HepG2 (cell line): ENCODE results near the gene VPS13C. TPM values are rescaled to one million over a fixed set of nuclear protein-coding genes. Genes with fewer than 3 reads are reported as not detected.
A peak's percentile ranks its signal among the peaks of the same experiment; 100 is the strongest.

Experiments used
- FIP1L1 ChIP-seq: fragments of 200-400 bp; formaldehyde crosslinking; IDR thresholded peaks from 2 replicates; pipeline ENCODE4 v1.6.1; 2018; ENCODE audit warnings: low read depth, mild to moderate bottlenecking, low read length, moderate library complexity, borderline replicate concordance; ENCODE audit not compliant: insufficient read depth
- HDAC1 ChIP-seq: sonication (generic); formaldehyde crosslinking; IDR thresholded peaks from 2 replicates; pipeline ENCODE4 v1.5.1; 2020; ENCODE audit warnings: mild to moderate bottlenecking, missing genetic modification reagents
- HNRNPLL ChIP-seq: fragments of 200-400 bp; formaldehyde crosslinking; IDR thresholded peaks from 2 replicates; pipeline ENCODE4 v1.6.1; 2017; ENCODE audit warnings: mild to moderate bottlenecking, low read depth, low read length; ENCODE audit not compliant: poor library complexity, severe bottlenecking
- MAF1 ChIP-seq: sonication (generic); formaldehyde crosslinking; IDR thresholded peaks from 2 replicates; pipeline ENCODE4 v1.5.0; 2020; ENCODE audit warnings: missing genetic modification reagents, borderline replicate concordance
- POLR2A ChIP-seq, 2 experiments: IDR thresholded peaks; 2 replicates each; pipeline ENCODE4 v1.6.1; 2011; ENCODE audit warnings: low read depth in 2 of 2, low read length in 2 of 2, mild to moderate bottlenecking in 1 of 2, moderate library complexity in 1 of 2; ENCODE audit not compliant: insufficient read depth in 1 of 2
- REPIN1 ChIP-seq: sonication (generic); formaldehyde crosslinking; IDR thresholded peaks from 2 replicates; pipeline ENCODE4 v1.8.0; 2022; ENCODE audit warnings: missing genetic modification reagents, low read depth, mild to moderate bottlenecking, borderline replicate concordance
- SALL2 ChIP-seq: sonication (generic); formaldehyde crosslinking; IDR thresholded peaks from 2 replicates; pipeline ENCODE4 v1.8.1; 2023; ENCODE audit warnings: mild to moderate bottlenecking, missing genetic modification reagents, inconsistent platforms
- SIN3B ChIP-seq: fragments of 150-350 bp; IDR thresholded peaks from 2 replicates; pipeline ENCODE4 v1.6.1; 2014; ENCODE audit warnings: low read length
- TBP ChIP-seq: sonication (generic); formaldehyde crosslinking; IDR thresholded peaks from 2 replicates; pipeline ENCODE4 v1.5.0; 2020; ENCODE audit warnings: missing genetic modification reagents
- ZBTB38 ChIP-seq: sonication (generic); formaldehyde crosslinking; IDR thresholded peaks from 2 replicates; pipeline ENCODE4 v1.5.1; 2020; ENCODE audit warnings: mild to moderate bottlenecking, missing genetic modification reagents
- ZMYM4 ChIP-seq: sonication (generic); formaldehyde crosslinking; IDR thresholded peaks from 2 replicates; pipeline ENCODE4 v1.8.1; 2023; ENCODE audit warnings: mild to moderate bottlenecking, missing genetic modification reagents
- ZNF441 ChIP-seq: sonication (generic); formaldehyde crosslinking; IDR thresholded peaks from 2 replicates; pipeline ENCODE4 v1.7.0; 2021; ENCODE audit warnings: missing genetic modification reagents, borderline replicate concordance
- ZNF589 ChIP-seq: sonication (generic); formaldehyde crosslinking; conservative IDR thresholded peaks from 2 replicates; pipeline ENCODE4 v1.8.0; 2022; ENCODE audit warnings: mild to moderate bottlenecking, moderate library complexity, missing genetic modification reagents
- ZNF879 ChIP-seq: sonication (generic); formaldehyde crosslinking; IDR thresholded peaks from 2 replicates; pipeline ENCODE4 v1.8.1; 2023; ENCODE audit warnings: missing genetic modification reagents
- polyA plus RNA-seq, 8 experiments: library from polyadenylated mRNA; depleted of rRNA in 3 of 8; stranded (reverse) in 7 of 8; unstranded in 1 of 8; fragments of >200 nt; fragmentation: Illumina TruSeq in 4 of 8; extraction: Trizol in 4 of 8; gene quantifications; 2 replicates each; pipeline versions ENCODE4 v1.2.1 to v1.2.3, GENCODE V29; 2011 to 2016; ENCODE audit warnings: low read depth in 4 of 8, missing spikeins in 1 of 8, mixed read lengths in 1 of 8; ENCODE audit not compliant: insufficient read depth in 1 of 8
- total RNA-seq, 5 experiments: library from RNA; depleted of rRNA; stranded (reverse); fragments of >200 nt; fragmentation: Illumina TruSeq; extraction: Trizol; gene quantifications; 2 replicates each; pipeline ENCODE4 v1.2.3, GENCODE V29; 2016; ENCODE audit warnings: low read depth in 1 of 5
- TF ChIP-seq, protein P1 (sequence below): sonication (generic); formaldehyde crosslinking; IDR thresholded peaks from 2 replicates; pipeline ENCODE4 v1.9.0; 2021; ENCODE audit warnings: missing genetic modification reagents, mild to moderate bottlenecking, borderline replicate concordance
- TF ChIP-seq, protein P2 (sequence below): sonication (generic); formaldehyde crosslinking; IDR thresholded peaks from 2 replicates; pipeline ENCODE4 v1.4.0; 2020; ENCODE audit warnings: missing genetic modification reagents
- TF ChIP-seq, protein P3 (sequence below): sonication (generic); formaldehyde crosslinking; IDR thresholded peaks from 2 replicates; pipeline ENCODE4 v1.4.0; 2020; ENCODE audit warnings: missing genetic modification reagents
- TF ChIP-seq, protein P4 (sequence below): IDR thresholded peaks from 2 replicates; pipeline ENCODE4 v1.6.1; 2016
- TF ChIP-seq, protein P5 (sequence below): sonication (generic); formaldehyde crosslinking; IDR thresholded peaks from 2 replicates; pipeline ENCODE4 v1.4.0; 2020; ENCODE audit warnings: missing genetic modification reagents

VPS13C gene
- total and polyA plus RNA-seq, 2 of the 13 experiments (the other 11 are each of a cell fraction or from before 2014, with no cell fraction given) = 10.9 to 26.8 TPM

DNA sequence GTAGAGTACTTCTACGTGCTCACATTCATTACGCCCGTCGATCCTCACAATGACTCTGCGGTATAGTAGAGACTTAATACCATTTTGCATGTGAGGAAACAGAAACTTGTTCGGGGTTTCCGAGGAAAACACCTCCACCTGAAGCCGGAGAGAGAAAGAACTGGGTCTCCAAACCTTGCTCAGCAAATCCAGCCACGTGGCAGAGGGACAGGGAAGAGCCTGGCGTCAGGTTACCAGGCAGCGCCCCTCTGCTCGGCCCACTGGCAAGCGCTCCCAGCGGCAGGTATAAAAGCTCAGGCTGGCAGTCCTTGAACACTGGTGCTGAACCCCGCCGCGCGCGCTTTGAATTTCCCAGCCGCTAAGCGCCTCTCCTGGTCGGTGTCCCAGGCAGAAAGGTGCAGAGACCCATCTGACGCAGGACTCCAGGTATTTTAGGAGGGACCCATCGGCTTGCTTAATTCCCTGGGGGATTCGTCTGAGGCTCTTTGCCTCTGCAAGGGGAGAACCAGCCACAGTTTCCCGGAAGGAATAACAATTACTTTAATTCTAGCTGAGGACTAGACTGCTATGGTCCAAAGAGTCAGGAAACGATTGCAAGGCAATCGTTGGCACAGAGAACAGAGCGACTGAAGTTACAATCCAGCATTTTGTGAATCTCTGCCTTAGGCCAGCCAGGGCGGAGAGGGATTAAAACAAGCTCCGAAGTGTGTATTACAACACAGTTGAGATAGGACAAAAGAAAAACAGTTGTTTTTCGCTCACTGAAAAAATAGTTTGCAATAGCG lies 6.6 kb upstream of the VPS13C start, which contains the start of gene C2CD4A (continued):
- TF ChIP-seq, protein P1, sequence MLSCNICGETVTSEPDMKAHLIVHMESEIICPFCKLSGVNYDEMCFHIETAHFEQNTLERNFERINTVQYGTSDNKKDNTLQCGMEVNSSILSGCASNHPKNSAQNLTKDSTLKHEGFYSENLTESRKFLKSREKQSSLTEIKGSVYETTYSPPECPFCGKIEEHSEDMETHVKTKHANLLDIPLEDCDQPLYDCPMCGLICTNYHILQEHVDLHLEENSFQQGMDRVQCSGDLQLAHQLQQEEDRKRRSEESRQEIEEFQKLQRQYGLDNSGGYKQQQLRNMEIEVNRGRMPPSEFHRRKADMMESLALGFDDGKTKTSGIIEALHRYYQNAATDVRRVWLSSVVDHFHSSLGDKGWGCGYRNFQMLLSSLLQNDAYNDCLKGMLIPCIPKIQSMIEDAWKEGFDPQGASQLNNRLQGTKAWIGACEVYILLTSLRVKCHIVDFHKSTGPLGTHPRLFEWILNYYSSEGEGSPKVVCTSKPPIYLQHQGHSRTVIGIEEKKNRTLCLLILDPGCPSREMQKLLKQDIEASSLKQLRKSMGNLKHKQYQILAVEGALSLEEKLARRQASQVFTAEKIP (CRISPR knock-in tag) = no peak
- TF ChIP-seq TBP (CRISPR knock-in tag) (no peak), SIN3B (peak; percentile 84), HNRNPLL (no peak), ZNF589 (peak; percentile 58; the same call in 1 of the 2 replicates), POLR2A (IDR thresholded peaks at IDR 0.05; ENCODE audit: insufficient read depth in 1 of 2, low read depth in 2 of 2, low read length in 2 of 2) (peak in 1 of 2 experiments; percentile 72; a peak in 2 of 4 replicates), ZNF879 (CRISPR knock-in tag) (no peak), SALL2 (no peak), ZMYM4 (peak; percentile 96), ZNF441 (CRISPR knock-in tag) (no peak; the same call in 1 of the 2 replicates), FIP1L1 (no peak), ZBTB38 (CRISPR knock-in tag) (0 out of 2 replicates have a peak, but pooled peaks have one; percentile 35), HDAC1 (CRISPR knock-in tag) (peak; percentile 92), MAF1 (CRISPR knock-in tag) (no peak), REPIN1 (peak; percentile 60; the same call in 1 of the 2 replicates)
- TF ChIP-seq, protein P2, sequence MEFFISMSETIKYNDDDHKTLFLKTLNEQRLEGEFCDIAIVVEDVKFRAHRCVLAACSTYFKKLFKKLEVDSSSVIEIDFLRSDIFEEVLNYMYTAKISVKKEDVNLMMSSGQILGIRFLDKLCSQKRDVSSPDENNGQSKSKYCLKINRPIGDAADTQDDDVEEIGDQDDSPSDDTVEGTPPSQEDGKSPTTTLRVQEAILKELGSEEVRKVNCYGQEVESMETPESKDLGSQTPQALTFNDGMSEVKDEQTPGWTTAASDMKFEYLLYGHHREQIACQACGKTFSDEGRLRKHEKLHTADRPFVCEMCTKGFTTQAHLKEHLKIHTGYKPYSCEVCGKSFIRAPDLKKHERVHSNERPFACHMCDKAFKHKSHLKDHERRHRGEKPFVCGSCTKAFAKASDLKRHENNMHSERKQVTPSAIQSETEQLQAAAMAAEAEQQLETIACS (CRISPR knock-in tag) = no peak
- TF ChIP-seq, protein P3, sequence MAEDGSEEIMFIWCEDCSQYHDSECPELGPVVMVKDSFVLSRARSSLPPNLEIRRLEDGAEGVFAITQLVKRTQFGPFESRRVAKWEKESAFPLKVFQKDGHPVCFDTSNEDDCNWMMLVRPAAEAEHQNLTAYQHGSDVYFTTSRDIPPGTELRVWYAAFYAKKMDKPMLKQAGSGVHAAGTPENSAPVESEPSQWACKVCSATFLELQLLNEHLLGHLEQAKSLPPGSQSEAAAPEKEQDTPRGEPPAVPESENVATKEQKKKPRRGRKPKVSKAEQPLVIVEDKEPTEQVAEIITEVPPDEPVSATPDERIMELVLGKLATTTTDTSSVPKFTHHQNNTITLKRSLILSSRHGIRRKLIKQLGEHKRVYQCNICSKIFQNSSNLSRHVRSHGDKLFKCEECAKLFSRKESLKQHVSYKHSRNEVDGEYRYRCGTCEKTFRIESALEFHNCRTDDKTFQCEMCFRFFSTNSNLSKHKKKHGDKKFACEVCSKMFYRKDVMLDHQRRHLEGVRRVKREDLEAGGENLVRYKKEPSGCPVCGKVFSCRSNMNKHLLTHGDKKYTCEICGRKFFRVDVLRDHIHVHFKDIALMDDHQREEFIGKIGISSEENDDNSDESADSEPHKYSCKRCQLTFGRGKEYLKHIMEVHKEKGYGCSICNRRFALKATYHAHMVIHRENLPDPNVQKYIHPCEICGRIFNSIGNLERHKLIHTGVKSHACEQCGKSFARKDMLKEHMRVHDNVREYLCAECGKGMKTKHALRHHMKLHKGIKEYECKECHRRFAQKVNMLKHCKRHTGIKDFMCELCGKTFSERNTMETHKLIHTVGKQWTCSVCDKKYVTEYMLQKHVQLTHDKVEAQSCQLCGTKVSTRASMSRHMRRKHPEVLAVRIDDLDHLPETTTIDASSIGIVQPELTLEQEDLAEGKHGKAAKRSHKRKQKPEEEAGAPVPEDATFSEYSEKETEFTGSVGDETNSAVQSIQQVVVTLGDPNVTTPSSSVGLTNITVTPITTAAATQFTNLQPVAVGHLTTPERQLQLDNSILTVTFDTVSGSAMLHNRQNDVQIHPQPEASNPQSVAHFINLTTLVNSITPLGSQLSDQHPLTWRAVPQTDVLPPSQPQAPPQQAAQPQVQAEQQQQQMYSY (CRISPR knock-in tag) = no peak
- TF ChIP-seq, protein P4, sequence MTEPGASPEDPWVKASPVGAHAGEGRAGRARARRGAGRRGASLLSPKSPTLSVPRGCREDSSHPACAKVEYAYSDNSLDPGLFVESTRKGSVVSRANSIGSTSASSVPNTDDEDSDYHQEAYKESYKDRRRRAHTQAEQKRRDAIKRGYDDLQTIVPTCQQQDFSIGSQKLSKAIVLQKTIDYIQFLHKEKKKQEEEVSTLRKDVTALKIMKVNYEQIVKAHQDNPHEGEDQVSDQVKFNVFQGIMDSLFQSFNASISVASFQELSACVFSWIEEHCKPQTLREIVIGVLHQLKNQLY (CRISPR knock-in tag) = peak; percentile 21; the same call in 1 of the 2 replicates
- TF ChIP-seq, protein P5, sequence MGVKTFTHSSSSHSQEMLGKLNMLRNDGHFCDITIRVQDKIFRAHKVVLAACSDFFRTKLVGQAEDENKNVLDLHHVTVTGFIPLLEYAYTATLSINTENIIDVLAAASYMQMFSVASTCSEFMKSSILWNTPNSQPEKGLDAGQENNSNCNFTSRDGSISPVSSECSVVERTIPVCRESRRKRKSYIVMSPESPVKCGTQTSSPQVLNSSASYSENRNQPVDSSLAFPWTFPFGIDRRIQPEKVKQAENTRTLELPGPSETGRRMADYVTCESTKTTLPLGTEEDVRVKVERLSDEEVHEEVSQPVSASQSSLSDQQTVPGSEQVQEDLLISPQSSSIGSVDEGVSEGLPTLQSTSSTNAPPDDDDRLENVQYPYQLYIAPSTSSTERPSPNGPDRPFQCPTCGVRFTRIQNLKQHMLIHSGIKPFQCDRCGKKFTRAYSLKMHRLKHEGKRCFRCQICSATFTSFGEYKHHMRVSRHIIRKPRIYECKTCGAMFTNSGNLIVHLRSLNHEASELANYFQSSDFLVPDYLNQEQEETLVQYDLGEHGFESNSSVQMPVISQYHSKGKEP (CRISPR knock-in tag) = no peak
